Ishikawa (cell line): ENCODE data around the gene INPP4B.

ENCODE experiments used
- CEBPB ChIP-seq: IDR thresholded peaks from 2 replicates; pipeline ENCODE4 v1.6.1; 2012
- CREB1 ChIP-seq: IDR thresholded peaks from 2 replicates; pipeline ENCODE4 v1.6.1; 2012; ENCODE audit warnings: low read depth
- EP300 ChIP-seq: IDR thresholded peaks from 2 replicates; pipeline ENCODE4 v1.6.1; 2012; ENCODE audit warnings: borderline replicate concordance
- NFIC ChIP-seq: IDR thresholded peaks from 2 replicates; pipeline ENCODE4 v1.6.1; 2012
- TAF1 ChIP-seq: IDR thresholded peaks from 2 replicates; pipeline ENCODE4 v1.6.1; 2012; ENCODE audit warnings: low read depth, mild to moderate bottlenecking
- TCF12 ChIP-seq: IDR thresholded peaks from 2 replicates; pipeline ENCODE4 v1.6.1; 2012; ENCODE audit warnings: low read depth
- TEAD4 ChIP-seq: IDR thresholded peaks from 2 replicates; pipeline ENCODE4 v1.6.1; 2012
- USF1 ChIP-seq: IDR thresholded peaks from 2 replicates; pipeline ENCODE4 v1.6.1; 2012
- YY1 ChIP-seq: IDR thresholded peaks from 2 replicates; pipeline ENCODE4 v1.6.1; 2012; ENCODE audit warnings: low read depth
- TF ChIP-seq, protein P1 (sequence below): IDR thresholded peaks from 2 replicates; pipeline ENCODE4 v1.6.1; 2012; ENCODE audit warnings: low read depth, mild to moderate bottlenecking

DNA sequence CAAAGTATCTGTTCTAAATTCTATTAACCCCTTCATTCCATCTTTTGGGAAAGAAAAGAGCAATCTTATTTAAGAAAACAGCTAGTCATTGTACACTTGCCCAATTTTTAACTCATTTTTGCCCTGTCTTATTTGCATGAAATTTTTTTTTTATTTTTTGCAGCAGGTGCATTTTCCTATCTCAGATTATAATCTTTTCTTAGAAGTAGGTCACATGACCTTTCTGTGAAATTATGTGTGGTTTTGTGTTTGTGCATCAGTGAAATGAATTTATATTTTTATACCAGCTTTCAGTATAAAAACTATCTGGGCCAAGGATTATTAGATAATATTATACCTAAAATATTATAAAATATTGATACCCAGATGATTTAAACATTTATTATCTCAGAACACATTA, 145.6 kb downstream of the INPP4B start:
- TF ChIP-seq TEAD4 (no peak), CREB1 (no peak), USF1 (no peak), EP300 (no peak), CEBPB (no peak), TCF12 (no peak), NFIC (no peak), TAF1 (no peak), YY1 (no peak)
- TF ChIP-seq, protein P1, sequence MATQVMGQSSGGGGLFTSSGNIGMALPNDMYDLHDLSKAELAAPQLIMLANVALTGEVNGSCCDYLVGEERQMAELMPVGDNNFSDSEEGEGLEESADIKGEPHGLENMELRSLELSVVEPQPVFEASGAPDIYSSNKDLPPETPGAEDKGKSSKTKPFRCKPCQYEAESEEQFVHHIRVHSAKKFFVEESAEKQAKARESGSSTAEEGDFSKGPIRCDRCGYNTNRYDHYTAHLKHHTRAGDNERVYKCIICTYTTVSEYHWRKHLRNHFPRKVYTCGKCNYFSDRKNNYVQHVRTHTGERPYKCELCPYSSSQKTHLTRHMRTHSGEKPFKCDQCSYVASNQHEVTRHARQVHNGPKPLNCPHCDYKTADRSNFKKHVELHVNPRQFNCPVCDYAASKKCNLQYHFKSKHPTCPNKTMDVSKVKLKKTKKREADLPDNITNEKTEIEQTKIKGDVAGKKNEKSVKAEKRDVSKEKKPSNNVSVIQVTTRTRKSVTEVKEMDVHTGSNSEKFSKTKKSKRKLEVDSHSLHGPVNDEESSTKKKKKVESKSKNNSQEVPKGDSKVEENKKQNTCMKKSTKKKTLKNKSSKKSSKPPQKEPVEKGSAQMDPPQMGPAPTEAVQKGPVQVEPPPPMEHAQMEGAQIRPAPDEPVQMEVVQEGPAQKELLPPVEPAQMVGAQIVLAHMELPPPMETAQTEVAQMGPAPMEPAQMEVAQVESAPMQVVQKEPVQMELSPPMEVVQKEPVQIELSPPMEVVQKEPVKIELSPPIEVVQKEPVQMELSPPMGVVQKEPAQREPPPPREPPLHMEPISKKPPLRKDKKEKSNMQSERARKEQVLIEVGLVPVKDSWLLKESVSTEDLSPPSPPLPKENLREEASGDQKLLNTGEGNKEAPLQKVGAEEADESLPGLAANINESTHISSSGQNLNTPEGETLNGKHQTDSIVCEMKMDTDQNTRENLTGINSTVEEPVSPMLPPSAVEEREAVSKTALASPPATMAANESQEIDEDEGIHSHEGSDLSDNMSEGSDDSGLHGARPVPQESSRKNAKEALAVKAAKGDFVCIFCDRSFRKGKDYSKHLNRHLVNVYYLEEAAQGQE = no peak
